ENCODE results near the gene GFRA1. TPM values are rescaled to one million over a fixed set of nuclear protein-coding genes. Genes with fewer than 3 reads are reported as not detected.

Gene GFRA1
- total RNA-seq, 1 donor from 2014 or later, result 4.2 TPM

DNA sequence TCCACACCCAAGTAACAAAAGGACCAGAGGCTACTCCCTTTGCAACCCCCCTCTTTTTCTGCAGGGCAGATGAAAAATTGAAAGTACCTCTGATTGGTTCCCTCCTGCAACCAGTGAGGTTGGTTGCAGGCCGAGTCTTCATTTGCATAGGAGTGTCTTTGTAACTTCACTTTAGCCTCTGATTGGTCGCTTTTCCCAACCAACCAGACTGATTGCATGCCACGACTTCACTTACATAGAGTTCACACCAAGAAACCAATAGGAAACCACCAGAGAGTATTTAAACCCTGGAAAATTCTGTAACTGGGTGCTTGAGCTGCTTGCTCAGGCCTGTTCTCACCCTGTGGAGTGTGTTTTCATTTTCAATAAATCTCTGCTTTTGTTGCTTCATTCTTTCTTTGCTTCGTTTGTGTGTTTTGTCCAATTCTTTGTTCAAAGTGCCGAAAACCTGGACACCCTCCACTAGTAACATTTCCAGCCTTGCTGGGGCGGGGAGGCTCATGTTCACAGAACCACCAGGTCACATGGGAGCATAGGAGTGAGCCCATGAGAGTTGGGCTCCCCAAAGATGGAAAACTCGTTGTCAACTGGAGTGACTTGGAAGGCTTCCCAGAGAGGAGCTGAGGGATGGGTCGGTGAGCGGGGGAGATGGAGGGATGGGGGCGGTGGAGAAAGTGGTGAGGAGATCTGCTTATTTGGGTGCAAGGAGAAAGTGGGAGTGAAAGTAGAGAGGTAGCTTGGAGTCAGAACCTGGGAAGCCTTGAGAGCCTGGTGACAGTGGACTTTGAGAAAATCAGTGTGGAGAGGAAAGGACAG lies 223.6 kb downstream of the GFRA1 start:
- Mint-ChIP-seq H3K4me1 (ENCODE audit: unreplicated experiment) (no peaks in the 10 kb centered on the region), H3K4me3 (ENCODE audit: unreplicated experiment) (no peak overlapping the region), H3K27me3 (ENCODE audit: unreplicated experiment) (no peaks in the 10 kb centered on the region), H3K36me3 (ENCODE audit: low read depth, unreplicated experiment) (no peaks in the 10 kb centered on the region), H3K9me3 (ENCODE audit: unreplicated experiment) (no peaks in the 10 kb centered on the region), H3K27ac (ENCODE audit: unreplicated experiment) (no peak overlapping the region)
- TF ChIP-seq, protein P1, sequence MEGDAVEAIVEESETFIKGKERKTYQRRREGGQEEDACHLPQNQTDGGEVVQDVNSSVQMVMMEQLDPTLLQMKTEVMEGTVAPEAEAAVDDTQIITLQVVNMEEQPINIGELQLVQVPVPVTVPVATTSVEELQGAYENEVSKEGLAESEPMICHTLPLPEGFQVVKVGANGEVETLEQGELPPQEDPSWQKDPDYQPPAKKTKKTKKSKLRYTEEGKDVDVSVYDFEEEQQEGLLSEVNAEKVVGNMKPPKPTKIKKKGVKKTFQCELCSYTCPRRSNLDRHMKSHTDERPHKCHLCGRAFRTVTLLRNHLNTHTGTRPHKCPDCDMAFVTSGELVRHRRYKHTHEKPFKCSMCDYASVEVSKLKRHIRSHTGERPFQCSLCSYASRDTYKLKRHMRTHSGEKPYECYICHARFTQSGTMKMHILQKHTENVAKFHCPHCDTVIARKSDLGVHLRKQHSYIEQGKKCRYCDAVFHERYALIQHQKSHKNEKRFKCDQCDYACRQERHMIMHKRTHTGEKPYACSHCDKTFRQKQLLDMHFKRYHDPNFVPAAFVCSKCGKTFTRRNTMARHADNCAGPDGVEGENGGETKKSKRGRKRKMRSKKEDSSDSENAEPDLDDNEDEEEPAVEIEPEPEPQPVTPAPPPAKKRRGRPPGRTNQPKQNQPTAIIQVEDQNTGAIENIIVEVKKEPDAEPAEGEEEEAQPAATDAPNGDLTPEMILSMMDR (IDR thresholded peaks at IDR 0.05; ENCODE audit: unreplicated experiment), result no peak
- no peak for DNase-seq (ENCODE audit: low spot score)

DNA sequence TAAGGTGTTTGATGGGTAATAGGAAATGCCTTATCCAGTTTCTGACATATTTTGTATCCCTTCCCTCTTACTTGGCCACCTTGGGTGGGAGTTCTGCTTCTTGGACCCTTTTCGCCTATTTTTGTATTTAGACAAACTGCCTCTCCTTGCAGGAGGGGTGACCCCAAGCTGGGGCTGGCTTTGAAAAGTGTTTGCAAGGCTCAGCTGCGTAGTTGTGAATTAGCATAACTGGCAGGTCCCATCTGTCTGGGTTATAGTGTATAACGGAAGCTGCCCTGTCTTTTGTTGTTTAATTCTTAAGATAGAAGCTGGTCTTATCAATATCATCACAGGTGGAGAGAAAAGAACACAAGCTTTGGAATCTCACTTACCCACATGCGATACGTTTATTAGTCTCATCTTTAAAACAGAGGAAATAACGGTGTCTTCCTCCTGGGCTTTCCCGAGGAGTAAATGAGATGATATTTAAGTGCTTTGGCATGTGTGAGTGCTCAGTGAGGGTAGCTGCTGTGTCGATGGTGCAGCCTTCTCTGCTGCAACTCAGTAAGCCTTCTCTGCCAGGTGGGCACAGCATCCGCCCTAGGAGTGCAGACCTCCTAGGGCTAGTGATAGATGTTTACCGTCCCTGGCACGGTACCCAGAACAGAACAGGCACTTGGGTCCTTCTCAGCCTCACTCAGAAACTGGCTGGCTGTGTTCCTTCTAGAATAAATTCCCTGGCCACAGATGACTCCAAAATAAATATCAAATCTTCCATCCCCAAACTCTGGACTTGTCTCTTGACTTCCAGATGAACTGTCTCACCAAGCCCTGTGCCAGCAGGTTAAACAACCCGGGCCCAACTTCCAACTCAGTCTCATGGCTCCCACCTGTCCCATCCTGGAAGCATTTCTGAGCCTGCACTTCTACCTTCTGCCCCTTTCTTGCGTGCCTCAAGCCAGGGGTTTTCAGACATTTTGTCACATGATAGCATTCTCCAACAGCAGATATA lies 227.3 kb downstream of the GFRA1 start:
- H3K4me3 Mint-ChIP-seq (ENCODE audit: unreplicated experiment), result no peak overlapping the region
- no peak for DNase-seq (ENCODE audit: low spot score)
- H3K4me1 Mint-ChIP-seq (ENCODE audit: unreplicated experiment), result peaks cover 2% of the 10 kb centered on the region
- TF ChIP-seq, protein P1 (IDR thresholded peaks at IDR 0.05; ENCODE audit: unreplicated experiment), result no peak
- H3K9me3 Mint-ChIP-seq (ENCODE audit: unreplicated experiment), result no peaks in the 10 kb centered on the region
- no peaks in the 10 kb centered on the region for H3K27me3 Mint-ChIP-seq (ENCODE audit: unreplicated experiment)
- no peak overlapping the region for H3K27ac Mint-ChIP-seq (ENCODE audit: unreplicated experiment)
- H3K36me3 Mint-ChIP-seq (ENCODE audit: low read depth, unreplicated experiment), result no peaks in the 10 kb centered on the region

DNA sequence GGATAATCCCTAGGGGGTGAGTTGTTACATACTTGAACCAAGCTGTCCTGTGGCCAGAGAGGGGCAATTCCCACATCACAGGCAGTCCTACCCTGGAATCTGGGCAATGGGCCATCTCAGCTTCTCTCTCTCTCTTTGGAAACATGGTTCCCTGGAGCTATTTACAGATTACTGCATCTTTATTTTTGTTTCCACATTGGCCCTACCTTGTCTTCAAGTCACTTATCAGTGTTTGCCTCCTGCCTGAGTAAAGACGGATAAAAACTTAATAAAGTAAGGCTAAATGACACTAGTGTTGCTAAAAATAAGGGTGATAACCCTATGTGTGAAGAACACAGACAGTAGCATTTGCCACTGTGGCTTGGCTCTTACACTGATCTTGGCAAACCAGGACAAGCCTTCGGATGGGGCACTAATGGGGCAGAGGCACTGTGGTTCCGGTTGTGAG lies 228.2 kb downstream of the GFRA1 start:
- Mint-ChIP-seq H3K36me3 (ENCODE audit: low read depth, unreplicated experiment) (no peaks in the 10 kb centered on the region), H3K9me3 (ENCODE audit: unreplicated experiment) (no peaks in the 10 kb centered on the region), H3K4me1 (ENCODE audit: unreplicated experiment) (peaks cover 2% of the 10 kb centered on the region), H3K4me3 (ENCODE audit: unreplicated experiment) (no peak overlapping the region), H3K27ac (ENCODE audit: unreplicated experiment) (no peak overlapping the region), H3K27me3 (ENCODE audit: unreplicated experiment) (no peaks in the 10 kb centered on the region)
- DNase-seq (ENCODE audit: low spot score), result no peak
- TF ChIP-seq, protein P1 (IDR thresholded peaks at IDR 0.05; ENCODE audit: unreplicated experiment), result no peak

DNA sequence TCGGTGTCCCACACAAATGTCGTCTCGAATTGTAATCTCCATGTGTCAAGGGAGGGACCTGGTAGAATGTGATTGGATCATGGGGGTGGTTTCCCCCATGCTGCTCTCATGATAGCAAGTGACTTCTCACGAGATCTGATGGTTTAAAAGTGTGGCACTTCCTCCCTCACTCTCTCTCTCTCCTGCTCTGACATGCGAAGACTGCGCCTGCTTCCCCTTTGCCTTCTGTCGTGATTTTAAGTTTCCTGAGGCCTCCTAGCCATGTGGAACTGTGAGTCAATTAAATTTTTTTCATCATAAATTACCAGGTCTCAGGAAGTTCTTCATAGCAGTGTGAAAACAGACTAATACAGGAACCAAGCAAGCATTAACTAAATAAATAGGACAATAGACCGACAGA lies 229.1 kb downstream of the GFRA1 start:
- no peaks in the 10 kb centered on the region for H3K9me3 Mint-ChIP-seq (ENCODE audit: unreplicated experiment)

More for the DNA sequence above, 229.1 kb downstream of the GFRA1 start:
- Mint-ChIP-seq H3K4me3 (ENCODE audit: unreplicated experiment) (no peak overlapping the region), H3K27ac (ENCODE audit: unreplicated experiment) (no peak overlapping the region), H3K36me3 (ENCODE audit: low read depth, unreplicated experiment) (no peaks in the 10 kb centered on the region), H3K4me1 (ENCODE audit: unreplicated experiment) (peaks cover 2% of the 10 kb centered on the region), H3K27me3 (ENCODE audit: unreplicated experiment) (no peaks in the 10 kb centered on the region)
- TF ChIP-seq, protein P1 (IDR thresholded peaks at IDR 0.05; ENCODE audit: unreplicated experiment), result no peak
- DNase-seq (ENCODE audit: low spot score), result no peak

All from endothelial cell (in vitro differentiated cells).